AG09309 (cell line): ENCODE measurements around the gene DDX28.
A peak's percentile ranks its signal among the peaks of the same experiment; 100 is the strongest.

Experiments
- DNase-seq: peaks from one replicate; pipeline ENCODE4 v3.0.0-alpha.2; 2010; ENCODE audit warnings: low read depth
- H3K4me3 ChIP-seq: 2 replicates; pipeline ENCODE4 v1.5.1; 2011; ENCODE audit warnings: mild to moderate bottlenecking, low read depth, low read length, moderate library complexity; ENCODE audit not compliant: control insufficient read depth
- CTCF ChIP-seq: IDR thresholded peaks from 2 replicates; pipeline ENCODE4 v1.5.1; 2011; ENCODE audit warnings: mild to moderate bottlenecking, low read depth, low read length, inconsistent platforms; ENCODE audit not compliant: insufficient read depth, control insufficient read depth; ENCODE audit errors: missing control alignments

Gene DDX28, protein sequence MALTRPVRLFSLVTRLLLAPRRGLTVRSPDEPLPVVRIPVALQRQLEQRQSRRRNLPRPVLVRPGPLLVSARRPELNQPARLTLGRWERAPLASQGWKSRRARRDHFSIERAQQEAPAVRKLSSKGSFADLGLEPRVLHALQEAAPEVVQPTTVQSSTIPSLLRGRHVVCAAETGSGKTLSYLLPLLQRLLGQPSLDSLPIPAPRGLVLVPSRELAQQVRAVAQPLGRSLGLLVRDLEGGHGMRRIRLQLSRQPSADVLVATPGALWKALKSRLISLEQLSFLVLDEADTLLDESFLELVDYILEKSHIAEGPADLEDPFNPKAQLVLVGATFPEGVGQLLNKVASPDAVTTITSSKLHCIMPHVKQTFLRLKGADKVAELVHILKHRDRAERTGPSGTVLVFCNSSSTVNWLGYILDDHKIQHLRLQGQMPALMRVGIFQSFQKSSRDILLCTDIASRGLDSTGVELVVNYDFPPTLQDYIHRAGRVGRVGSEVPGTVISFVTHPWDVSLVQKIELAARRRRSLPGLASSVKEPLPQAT

GRCh38 chr16:68022728-68023537, at the start of gene DDX28, which contains the start of gene DUS2:
Gene DDX28, minus strand, starts transcription at chr16:68023232. Its CDS starts 30 bp downstream, at chr16:68023202.
Gene DUS2, plus strand, starts transcription at chr16:68023284. Its CDS starts 14,740 bp downstream, at chr16:68038024.
- peak within 1 kb of the TSS; percentile 81 for H3K4me3 ChIP-seq
- TF ChIP-seq CTCF, result no peak
- DNase-seq, result peak; percentile 46

DNA sequence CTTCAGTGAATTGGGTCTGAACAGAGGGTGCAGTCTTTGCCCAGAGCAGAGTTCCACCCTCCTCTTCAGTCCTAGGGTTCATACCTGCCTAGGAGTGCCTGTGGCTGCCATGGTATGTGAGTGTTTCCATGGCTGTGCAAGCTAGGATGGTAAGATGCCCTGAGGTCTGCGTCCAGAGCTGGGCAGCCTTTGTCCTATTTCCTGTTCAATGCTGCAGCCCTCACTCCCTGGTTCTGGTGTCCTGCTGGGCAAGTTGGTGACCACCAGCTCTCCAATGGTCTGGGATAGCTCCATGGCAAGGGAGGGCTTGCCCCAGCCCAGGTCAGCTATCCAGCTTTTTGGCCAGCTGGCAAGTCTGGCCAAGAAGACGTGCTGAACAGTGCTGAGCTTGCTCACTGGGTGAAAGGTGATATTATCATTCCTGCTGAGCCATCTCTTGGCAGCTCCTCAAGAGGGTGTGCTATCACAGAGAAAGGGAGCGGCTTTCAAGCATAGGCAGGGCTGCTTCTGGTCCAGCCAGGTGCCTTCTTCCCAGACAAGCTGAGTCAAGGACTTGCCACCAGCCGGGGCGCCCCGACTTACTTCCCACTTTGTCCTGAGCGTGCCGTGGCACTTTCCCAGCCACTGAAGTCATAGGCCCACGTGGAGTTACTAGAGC, 49.1 kb upstream of the DDX28 start:
- TF ChIP-seq CTCF, result no peak

DNA sequence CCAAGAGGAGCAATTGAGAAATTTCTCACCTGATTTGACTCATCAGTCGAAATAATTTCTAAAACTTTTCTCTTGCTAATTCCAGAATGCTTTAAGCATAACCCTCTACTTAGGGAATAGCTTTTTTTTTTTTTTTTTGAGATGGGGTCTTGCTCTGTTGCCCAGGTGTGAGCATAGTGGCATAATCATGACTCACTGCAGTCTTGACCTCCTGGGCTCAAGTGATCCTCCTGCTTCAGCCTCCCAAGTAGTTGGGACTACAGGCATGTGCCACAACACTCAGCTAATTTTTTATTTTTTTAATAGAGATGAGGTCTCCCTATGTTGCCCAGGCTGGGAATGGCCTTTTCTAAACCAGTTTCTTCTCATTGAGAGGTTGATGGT, 48.5 kb upstream of the DDX28 start:
- no peak for DNase-seq
- H3K4me3 ChIP-seq, result no peak overlapping the region
- no peak for TF ChIP-seq CTCF

More for the DNA sequence above, 49.1 kb upstream of the DDX28 start:
- no peak overlapping the region for H3K4me3 ChIP-seq
- DNase-seq, result no peak

- no peak for TF ChIP-seq CTCF
- H3K4me3 ChIP-seq, result no peak overlapping the region
- DNase-seq, result no peak
Observed at GRCh38 chr16:68070806-68071517, 47.9 kb upstream of the DDX28 start.

GRCh38 chr16:68070249-68070730, 47.3 kb upstream of the DDX28 start:
- no peak overlapping the region for H3K4me3 ChIP-seq
- no peak for DNase-seq
- TF ChIP-seq CTCF, result no peak
